Skeletal muscle tissue (tissue), 4 donors: ENCODE results near the gene GATAD2B. TPM values are rescaled to one million over a fixed set of nuclear protein-coding genes. Genes with fewer than 3 reads are reported as not detected.
"Not testable (repeated sequence)": the region's sequence is repeated elsewhere in the genome, so short reads cannot be mapped to it uniquely, and the experiment has no call there.

Source experiments
- H3K27ac ChIP-seq: one replicate; pipeline ENCODE4 v1.7.0; 2013; ENCODE audit warnings: mild to moderate bottlenecking, low read depth, low read length, inconsistent platforms
- H3K27me3 ChIP-seq, 3 donors: one replicate each; pipeline ENCODE4 v1.7.0; 2013; ENCODE audit warnings: low read length in 3 of 3; ENCODE audit not compliant: control insufficient read depth in 3 of 3, insufficient read depth in 3 of 3
- H3K36me3 ChIP-seq, 3 donors: one replicate each; pipeline ENCODE4 v1.7.0; 2013; ENCODE audit warnings: low read length in 3 of 3; ENCODE audit not compliant: control insufficient read depth in 3 of 3, insufficient read depth in 3 of 3
- H3K4me1 ChIP-seq, 3 donors: one replicate each; pipeline ENCODE4 v1.7.0; 2013; ENCODE audit warnings: low read length in 3 of 3, mild to moderate bottlenecking in 3 of 3; ENCODE audit not compliant: control insufficient read depth in 3 of 3, insufficient read depth in 3 of 3
- H3K4me3 ChIP-seq, 3 donors: one replicate each; pipeline ENCODE4 v1.7.0; 2013; ENCODE audit warnings: low read length in 3 of 3
- H3K9ac ChIP-seq, 3 donors: one replicate each; pipeline ENCODE4 v1.7.0; 2013; ENCODE audit warnings: low read length in 3 of 3, mild to moderate bottlenecking in 3 of 3, moderate library complexity in 2 of 3, low read depth in 1 of 3
- H3K9me3 ChIP-seq, 3 donors: one replicate each; pipeline ENCODE4 v1.7.0; 2013; ENCODE audit warnings: low read length in 3 of 3; ENCODE audit not compliant: control insufficient read depth in 3 of 3
- total RNA-seq: library from RNA; depleted of rRNA; stranded (reverse); fragments of >200 nt; gene quantifications from one replicate; pipeline ENCODE4 v1.2.3, GENCODE V29; 2014
- donor health status: Osteomylitis.

The GATAD2B gene
- total RNA-seq, 1 donor from 2014 or later: 6.3 TPM

GRCh38 chr1:153789478-153790034, 133.2 kb downstream of the GATAD2B start:
- no peaks in the 10 kb centered on the region for H3K9me3 ChIP-seq
- H3K27me3 ChIP-seq: no peaks in the 10 kb centered on the region
- H3K4me3 ChIP-seq: peak overlapping the region; percentile 33 to 71 (median 65)
- H3K36me3 ChIP-seq: no peaks in the 10 kb centered on the region
- peak overlapping the region; percentile 84 for H3K27ac ChIP-seq
- peak overlapping the region in 2 of 3 donors; percentile 24 to 71 for H3K9ac ChIP-seq
- peaks cover 15 to 27% (median 20%) of the 10 kb centered on the region in 3 donors for H3K4me1 ChIP-seq

- Histone ChIP-seq H3K9me3 (no peaks in the 10 kb centered on the region), H3K36me3 (no peaks in the 10 kb centered on the region), H3K27ac (no peak overlapping the region)
Measured at GRCh38 chr1:153786038-153786790, 136.6 kb downstream of the GATAD2B start.

GRCh38 chr1:153783233-153784190, 139.3 kb downstream of the GATAD2B start:
- no peaks in the 10 kb centered on the region for H3K9me3 ChIP-seq
- peaks cover 11 to 20% (median 13%) of the 10 kb centered on the region in 3 donors for H3K4me1 ChIP-seq
- peak overlapping the region; percentile 98 for H3K27ac ChIP-seq
- H3K27me3 ChIP-seq: no peaks in the 10 kb centered on the region
- peak overlapping the region; percentile 92 to 96 (median 93) for H3K9ac ChIP-seq
- no peaks in the 10 kb centered on the region for H3K36me3 ChIP-seq
- peak overlapping the region; percentile 83 to 86 (median 84) for H3K4me3 ChIP-seq

More at GRCh38 chr1:153786038-153786790, 136.6 kb downstream of the GATAD2B start:
- no peak overlapping the region for H3K9ac ChIP-seq
- H3K4me3 ChIP-seq: no peak overlapping the region
- peaks cover 21 to 28% (median 25%) of the 10 kb centered on the region in 3 donors for H3K4me1 ChIP-seq
- H3K27me3 ChIP-seq: no peaks in the 10 kb centered on the region

- Histone ChIP-seq H3K9ac (peak overlapping the region in 2 of 3 donors; percentile 93 to 96), H3K4me1 (peaks cover 18 to 28% (median 19%) of the 10 kb centered on the region in 3 donors), H3K4me3 (peak overlapping the region; percentile 83 to 86 (median 84)), H3K27ac (peak overlapping the region; percentile 98)
- H3K27me3 ChIP-seq, H3K36me3 ChIP-seq, H3K9me3 ChIP-seq: not testable (repeated sequence)
Measured at GRCh38 chr1:153782648-153783047, 140.1 kb downstream of the GATAD2B start.

- Histone ChIP-seq H3K27me3 (peaks cover 0 to 7% (median 3%) of the 10 kb centered on the region in 3 donors), H3K4me3 (no peak overlapping the region), H3K4me1 (peaks cover 34 to 48% (median 39%) of the 10 kb centered on the region in 3 donors), H3K9ac (no peak overlapping the region), H3K27ac (no peak overlapping the region), H3K36me3 (peaks cover 0 to 2% (median 0%) of the 10 kb centered on the region in 3 donors), H3K9me3 (no peaks in the 10 kb centered on the region)
Measured at GRCh38 chr1:153780551-153780950, 142.2 kb downstream of the GATAD2B start.

- peaks cover 0 to 7% (median 3%) of the 10 kb centered on the region in 3 donors for H3K27me3 ChIP-seq
- no peaks in the 10 kb centered on the region for H3K9me3 ChIP-seq
- peaks cover 38 to 54% (median 45%) of the 10 kb centered on the region in 3 donors for H3K4me1 ChIP-seq
- no peak overlapping the region for H3K27ac ChIP-seq
- no peak overlapping the region for H3K4me3 ChIP-seq
- no peak overlapping the region for H3K9ac ChIP-seq
- H3K36me3 ChIP-seq: peaks cover 0 to 2% (median 0%) of the 10 kb centered on the region in 3 donors
Measured at GRCh38 chr1:153779781-153780541, 142.8 kb downstream of the GATAD2B start.

- H3K4me1 ChIP-seq: peaks cover 45 to 64% (median 55%) of the 10 kb centered on the region in 3 donors
- peaks cover 0 to 4% (median 2%) of the 10 kb centered on the region in 3 donors for H3K36me3 ChIP-seq
- no peak overlapping the region for H3K27ac ChIP-seq
- peaks cover 0 to 7% (median 3%) of the 10 kb centered on the region in 3 donors for H3K27me3 ChIP-seq
- no peak overlapping the region for H3K9ac ChIP-seq
- no peaks in the 10 kb centered on the region for H3K9me3 ChIP-seq
- no peak overlapping the region for H3K4me3 ChIP-seq
Measured at GRCh38 chr1:153778824-153779519, 143.8 kb downstream of the GATAD2B start.

GRCh38 chr1:153778051-153778823, 144.5 kb downstream of the GATAD2B start:
- peaks cover 0 to 7% (median 3%) of the 10 kb centered on the region in 3 donors for H3K27me3 ChIP-seq
- H3K4me3 ChIP-seq: peak overlapping the region in 1 of 3 donors; percentile 22
- peak overlapping the region; percentile 20 to 30 (median 25) for H3K9ac ChIP-seq
- no peaks in the 10 kb centered on the region for H3K9me3 ChIP-seq
- peaks cover 43 to 67% (median 61%) of the 10 kb centered on the region in 3 donors for H3K4me1 ChIP-seq
- H3K36me3 ChIP-seq: peaks cover 2 to 9% (median 5%) of the 10 kb centered on the region in 3 donors
- no peak overlapping the region for H3K27ac ChIP-seq
